H1 (cell line): ENCODE results near the gene GGN. TPM values are rescaled to one million over a fixed set of nuclear protein-coding genes. Genes with fewer than 3 reads are reported as not detected.

Experiments
- CTCF ChIA-PET: fragments of 300-600 bp; sonication (Branson Sonifier 250); formaldehyde crosslinking; loops from one replicate; lab custom pipeline; 2021; ENCODE audit not compliant: partially characterized antibody; lab: Charles Lee
- POLR2A ChIA-PET: fragments of 300-600 bp; sonication (Branson Sonifier 250); formaldehyde crosslinking; loops from one replicate; lab custom pipeline; 2021; ENCODE audit warnings: inconsistent platforms; ENCODE audit not compliant: partially characterized antibody; lab: Charles Lee
- DNase-seq, 2 experiments: peaks; one replicate each; pipeline versions ENCODE4 v3.0.0 to v3.0.0-alpha.2; 2010 to 2022; ENCODE audit warnings: low spot score in 2 of 2, low read depth in 1 of 2, mixed read lengths in 1 of 2
- FAIRE-seq: peaks from 2 replicates; lab custom pipeline; 2011; peaks lifted over from hg19 to GRCh38; lab: Jason Lieb, UNC
- H2AFZ ChIP-seq: 2 replicates; pipeline ENCODE4 v1.8.1; 2012; ENCODE audit warnings: low read length, inconsistent platforms
- H2AK5ac ChIP-seq: 2 replicates; pipeline ENCODE4 v1.6.1; 2013; ENCODE audit warnings: low read depth, low read length
- H2BK120ac ChIP-seq: replicated peaks from 2 replicates; pipeline ENCODE3; 2013; ENCODE audit warnings: low read depth, low read length, inconsistent platforms
- H2BK12ac ChIP-seq: 2 replicates; pipeline ENCODE4 v1.6.1; 2013; ENCODE audit warnings: low read depth, low read length
- H2BK15ac ChIP-seq: 2 replicates; pipeline ENCODE4 v1.6.1; 2013; ENCODE audit warnings: low read length
- H2BK20ac ChIP-seq: 2 replicates; pipeline ENCODE4 v1.6.1; 2013; ENCODE audit warnings: low read length
- H2BK5ac ChIP-seq: 2 replicates; pipeline ENCODE4 v1.6.1; 2013; ENCODE audit warnings: low read depth, low read length
- H3K14ac ChIP-seq: 2 replicates; pipeline ENCODE4 v1.6.1; 2013; ENCODE audit warnings: inconsistent platforms; ENCODE audit not compliant: insufficient read length
- H3K18ac ChIP-seq: 2 replicates; pipeline ENCODE4 v1.6.1; 2013; ENCODE audit warnings: low read length; ENCODE audit errors: extremely low read depth
- H3K23ac ChIP-seq: 2 replicates; pipeline ENCODE4 v1.6.1; 2013; ENCODE audit warnings: inconsistent platforms; ENCODE audit not compliant: insufficient read length
- H3K23me2 ChIP-seq: 2 replicates; pipeline ENCODE4 v1.6.1; 2013; ENCODE audit warnings: low read depth, low read length
- H3K27ac ChIP-seq: 2 replicates; pipeline ENCODE4 v1.6.1; 2011; ENCODE audit warnings: low read depth, low read length, inconsistent platforms
- H3K27me3 ChIP-seq, 4 experiments: replicated peaks in 1 of 4; 1 replicate in 1 of 4; 2 replicates in 3 of 4; pipeline versions ENCODE4 v1.6.1 to v1.8.1; 2011 to 2013; ENCODE audit warnings: low read length in 3 of 4, mild to moderate bottlenecking in 3 of 4, inconsistent platforms in 2 of 4, mixed read lengths in 2 of 4, moderate library complexity in 1 of 4; ENCODE audit not compliant: control insufficient read depth in 3 of 4, insufficient read depth in 3 of 4; ENCODE audit errors: extremely low read depth in 1 of 4
- H3K36me3 ChIP-seq, 4 experiments: 2 replicates each; pipeline versions ENCODE4 v1.6.1 to v1.8.1; 2011 to 2013; ENCODE audit warnings: mild to moderate bottlenecking in 4 of 4, low read length in 3 of 4, moderate library complexity in 2 of 4, control low read depth in 1 of 4, inconsistent platforms in 1 of 4; ENCODE audit not compliant: insufficient read depth in 4 of 4, control insufficient read depth in 2 of 4
- H3K4ac ChIP-seq: replicated peaks from 2 replicates; pipeline ENCODE3; 2013; ENCODE audit warnings: low read length, low read depth, mixed read lengths, inconsistent platforms; ENCODE audit not compliant: insufficient read length
- H3K4me1 ChIP-seq, 4 experiments: replicated peaks in 1 of 4; 1 replicate in 1 of 4; 2 replicates in 3 of 4; pipeline versions ENCODE4 v1.6.1 to v1.8.1; 2011 to 2013; ENCODE audit warnings: low read length in 3 of 4, inconsistent platforms in 2 of 4, mixed read lengths in 1 of 4; ENCODE audit not compliant: insufficient read depth in 4 of 4, control insufficient read depth in 3 of 4
- H3K4me2 ChIP-seq, 2 experiments: 2 replicates each; pipeline versions ENCODE4 v1.6.1 to v1.8.1; 2011 to 2013; ENCODE audit warnings: low read depth in 2 of 2, low read length in 2 of 2, control low read depth in 1 of 2, inconsistent platforms in 1 of 2, mild to moderate bottlenecking in 1 of 2; ENCODE audit not compliant: insufficient read depth in 1 of 2
- H3K4me3 ChIP-seq, 4 experiments: fragments of 200-600, 300-600 bp in 1 of 4; sonication (generic), shearing (Covaris generic), sonication (Bioruptor Twin) in 1 of 4; 2 replicates each; pipeline versions ENCODE4 v1.5.1 to v1.8.1; 2011 to 2016; ENCODE audit warnings: low read length in 4 of 4, low read depth in 3 of 4, control low read depth in 2 of 4, inconsistent platforms in 2 of 4, mild to moderate bottlenecking in 2 of 4, mixed read lengths in 1 of 4, moderate library complexity in 1 of 4; ENCODE audit not compliant: insufficient read depth in 2 of 4; ENCODE audit errors: extremely low read depth in 1 of 4
- H3K56ac ChIP-seq: replicated peaks from 2 replicates; pipeline ENCODE3; 2013; ENCODE audit warnings: low read depth, mild to moderate bottlenecking, mixed read lengths, low read length, inconsistent platforms; ENCODE audit not compliant: insufficient read length
- H3K79me1 ChIP-seq: 2 replicates; pipeline ENCODE4 v1.6.1; 2013; ENCODE audit warnings: low read depth, low read length, control low read depth
- H3K79me2 ChIP-seq, 2 experiments: 2 replicates each; pipeline versions ENCODE4 v1.6.1 to v1.8.1; 2012 to 2013; ENCODE audit warnings: low read length in 2 of 2, mild to moderate bottlenecking in 2 of 2, inconsistent platforms in 1 of 2; ENCODE audit not compliant: insufficient read depth in 2 of 2, control insufficient read depth in 1 of 2
- H3K9ac ChIP-seq, 4 experiments: replicated peaks in 1 of 4; 1 replicate in 1 of 4; 2 replicates in 3 of 4; pipeline versions ENCODE4 v1.6.1 to v1.8.1; 2011 to 2013; ENCODE audit warnings: low read depth in 3 of 4, low read length in 3 of 4, control low read depth in 2 of 4, mild to moderate bottlenecking in 2 of 4, moderate library complexity in 2 of 4, inconsistent platforms in 1 of 4; ENCODE audit errors: extremely low read depth in 1 of 4
- H3K9me3 ChIP-seq, 2 experiments: 2 replicates each; pipeline versions ENCODE4 v1.6.1 to v1.8.1; 2012 to 2013; ENCODE audit warnings: mild to moderate bottlenecking in 2 of 2, moderate library complexity in 2 of 2, control low read depth in 1 of 2, inconsistent platforms in 1 of 2, low read depth in 1 of 2, low read length in 1 of 2, mixed read lengths in 1 of 2; ENCODE audit not compliant: insufficient read depth in 2 of 2
- H4K20me1 ChIP-seq, 2 experiments: replicated peaks in 1 of 2; 2 replicates each; pipeline versions ENCODE3 to v1.8.1; 2011 to 2013; ENCODE audit warnings: inconsistent platforms in 2 of 2, low read length in 2 of 2, mild to moderate bottlenecking in 1 of 2; ENCODE audit not compliant: insufficient read depth in 2 of 2, control insufficient read depth in 1 of 2
- H4K5ac ChIP-seq: 2 replicates; pipeline ENCODE4 v1.6.1; 2013; ENCODE audit warnings: low read length, low read depth, mixed read lengths, inconsistent platforms; ENCODE audit not compliant: insufficient read length
- H4K8ac ChIP-seq: 2 replicates; pipeline ENCODE4 v1.8.0; 2013; ENCODE audit warnings: mild to moderate bottlenecking, moderate library complexity, low read length, inconsistent platforms; ENCODE audit not compliant: insufficient read depth; ENCODE audit errors: extremely low read depth
- H4K91ac ChIP-seq: replicated peaks from 2 replicates; pipeline ENCODE3; 2013; ENCODE audit warnings: low read length, mixed read lengths, inconsistent platforms; ENCODE audit not compliant: insufficient read length
- ASH2L ChIP-seq: fragments of 200-600, 300-600 bp; sonication (generic); IDR thresholded peaks from one replicate; pipeline ENCODE4 v1.7.1; 2017; ENCODE audit warnings: low read length
- ATF2 ChIP-seq: IDR thresholded peaks from 2 replicates; pipeline ENCODE4 v1.6.1; 2012; ENCODE audit warnings: low read length, inconsistent platforms
- EZH2 ChIP-seq: fragments of 200-600 bp; sonication (generic); IDR thresholded peaks from 2 replicates; pipeline ENCODE4 v1.7.1; 2012; ENCODE audit warnings: low read depth, mild to moderate bottlenecking, moderate library complexity, low read length, inconsistent platforms; ENCODE audit not compliant: severe bottlenecking
- NANOG ChIP-seq: IDR thresholded peaks from 2 replicates; pipeline ENCODE4 v1.6.1; 2011; ENCODE audit warnings: low read length, low read depth, mild to moderate bottlenecking, inconsistent platforms; ENCODE audit not compliant: insufficient read depth, poor library complexity, severe bottlenecking
- SIN3A ChIP-seq, 2 experiments: IDR thresholded peaks in 1 of 2; conservative IDR thresholded peaks in 1 of 2; 2 replicates each; pipeline ENCODE4 v1.6.1; 2011 to 2012; ENCODE audit warnings: low read length in 2 of 2, improper control_type of control experiment in 1 of 2, low read depth in 1 of 2, mild to moderate bottlenecking in 1 of 2
- SP2 ChIP-seq: IDR thresholded peaks from 2 replicates; pipeline ENCODE4 v1.6.1; 2012; ENCODE audit warnings: mild to moderate bottlenecking, low read length, inconsistent platforms
- SP4 ChIP-seq: IDR thresholded peaks from 2 replicates; pipeline ENCODE4 v1.6.1; 2012; ENCODE audit warnings: low read length, inconsistent platforms
- SRF ChIP-seq: IDR thresholded peaks from 2 replicates; pipeline ENCODE4 v1.6.1; 2011; ENCODE audit warnings: mild to moderate bottlenecking, low read depth, low read length, moderate library complexity
- TEAD4 ChIP-seq: IDR thresholded peaks from 2 replicates; pipeline ENCODE4 v1.6.1; 2012; ENCODE audit warnings: low read depth, low read length, inconsistent platforms, mixed read lengths
- WGBS, 2 experiments: shearing (Covaris generic) in 1 of 2; methylation state at CpG; one replicate each; pipeline versions ENCODE4 v1.1.6 to v1.1.7; 2013 to 2015; ENCODE audit warnings: low lambda C conversion rate in 2 of 2, mixed read lengths in 2 of 2, inconsistent platforms in 1 of 2, low coverage in 1 of 2, missing lambda C conversion rate in 1 of 2; ENCODE audit not compliant: insufficient replicate concordance in 2 of 2, insufficient coverage in 1 of 2, insufficient read length in 1 of 2; ENCODE audit errors: extremely low coverage in 1 of 2, missing lambda C conversion rate in 1 of 2; 5-methylcytosine and 5-hydroxymethylcytosine counted together
- polyA plus RNA-seq, 7 experiments: library from polyadenylated mRNA; depleted of rRNA in 3 of 7; stranded (reverse) in 5 of 7; unstranded in 2 of 7; fragments of >200 nt in 5 of 7; fragments of 200-250 nt in 2 of 7; gene quantifications; 1 replicate in 5 of 7; 2 replicates in 1 of 7; 4 replicates in 1 of 7; pipeline versions ENCODE4 v1.2.1 to v1.2.3, GENCODE V29; 2011 to 2013; ENCODE audit warnings: missing spikeins in 2 of 7, mixed read lengths in 2 of 7
- total RNA-seq: library from RNA; stranded (reverse); fragmentation: NEBNext Ultra II Directional; extraction: Animal tissue kit (Norgen Biotek cat#: 25700); gene quantifications from 2 replicates; pipeline ENCODE4 v1.2.1, GENCODE V29; 2021

Gene GGN
- total and polyA plus RNA-seq, 2 of the 8 experiments (the other 6 are each of a cell fraction or from before 2014, with no cell fraction given) = 0.47 to 1.2 TPM

GRCh38 chr19:38402967-38403674, 15.3 kb upstream of the GGN start, which contains the start of gene FAM98C:
Gene FAM98C (plus strand): TSS chr19:38403093. CDS start chr19:38403154, 61 bp downstream.
- 3% methylated on average over 59 of the region's 82 CpGs; no CpG with 5 or more reads in 1 of the 2 experiments for WGBS, 2 experiments
- Histone ChIP-seq H2BK15ac (no peak within 1 kb of the TSS), H4K8ac (peak within 1 kb of the TSS; percentile 74), H3K23me2 (peaks cover 5% of the 10 kb centered on the region; the same call in 1 of the 2 replicates), H3K27me3 (peaks cover 2 to 38% (median 33%) of the 10 kb centered on the region in 4 experiments), H2BK12ac (no peak within 1 kb of the TSS), H4K91ac (peak within 1 kb of the TSS; percentile 52), H3K4me2 (peak within 1 kb of the TSS; percentile 46 to 90; a peak in 3 of 4 replicates), H3K27ac (no peak within 1 kb of the TSS), H4K5ac (peak within 1 kb of the TSS; percentile 44), H3K14ac (no peak within 1 kb of the TSS), H3K18ac (peak within 1 kb of the TSS; percentile 78), H3K4me3 (peak within 1 kb of the TSS; percentile 34 to 67 (median 49)), H3K79me1 (no peaks in the 10 kb centered on the region), H2BK120ac (no peak within 1 kb of the TSS), H3K79me2 (no peaks in the 10 kb centered on the region), H4K20me1 (no peaks in the 10 kb centered on the region), H3K23ac (no peak within 1 kb of the TSS), H3K9me3 (no peaks in the 10 kb centered on the region), H2BK20ac (no peak within 1 kb of the TSS), H3K36me3 (no peaks in the 10 kb centered on the region), H3K4ac (no peak within 1 kb of the TSS), H3K4me1 (no peaks in the 10 kb centered on the region; a peak in 2 of 7 replicates), H2AK5ac (no peak within 1 kb of the TSS), H3K56ac (no peak within 1 kb of the TSS), H3K9ac (peak within 1 kb of the TSS in 3 of 4 experiments; percentile 38; a peak in 4 of 7 replicates), H2AFZ (peak within 1 kb of the TSS; percentile 40; the same call in 1 of the 2 replicates), H2BK5ac (no peak within 1 kb of the TSS; the same call in 1 of the 2 replicates)
- DNase-seq (peak; percentile 94 to 99), FAIRE-seq (no peak)
- POLR2A ChIA-PET = interaction anchor here (0.8 to 6.1 kb wide), 15 partner anchors 14 to 528 kb away, joined by 3 to 38 read pairs (median 4); partner anchors contain the start of genes GGN, MRPS12, SARS2 and SPRED3
- CTCF ChIA-PET = interaction anchor here (0.6 to 4.2 kb wide), 42 partner anchors 10 to 574 kb away, joined by 3 to 35 read pairs (median 4); partner anchors contain the start of genes MAP4K1 and RASGRP4
- TF ChIP-seq ASH2L (peak; percentile 44), EZH2 (peak; percentile 14), TEAD4 (no peak), SP2 (peak; percentile 49; the same call in 1 of the 2 replicates), SIN3A (conservative IDR thresholded peaks at IDR 0.05 in 1 of 2, IDR thresholded peaks at IDR 0.05 in 1 of 2; ENCODE audit: low read depth in 1 of 2, low read length in 2 of 2) (peak; percentile 22 to 80; a peak in 2 of 4 replicates), SRF (no peak), SP4 (peak; percentile 90), ATF2 (no peak), NANOG (peak; percentile 17)
